Eye (tissue), 1 donor: Measurements from ENCODE around the gene PHF21B.
A peak's percentile ranks its signal among the peaks of the same experiment; 100 is the strongest.
"Not testable (repeated sequence)": the region's sequence is repeated elsewhere in the genome, so short reads cannot be mapped to it uniquely, and the experiment has no call there.

Source experiments
- DNase-seq: peaks from one replicate; pipeline ENCODE4 v3.0.0-alpha.2; 2015

PHF21B gene

DNA sequence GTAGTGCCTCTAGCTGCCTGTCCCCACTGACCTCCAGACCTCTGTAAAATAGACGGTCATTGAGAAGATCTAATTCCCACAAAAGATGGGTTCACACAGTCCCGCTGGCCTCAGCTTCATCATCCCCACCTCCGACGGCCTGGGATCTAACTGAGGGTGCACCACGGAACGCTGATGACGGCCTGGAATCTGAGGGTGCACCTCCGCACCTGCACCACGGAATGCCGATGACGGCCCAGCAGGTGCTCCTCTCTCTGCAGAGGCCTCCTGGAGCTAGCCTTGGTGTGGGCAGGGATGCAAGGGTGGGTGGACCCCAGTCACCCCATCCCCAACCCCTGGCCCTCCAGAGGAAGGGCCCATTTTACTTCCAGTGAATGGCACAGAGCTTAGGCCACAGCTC is 77.3 kb downstream of the PHF21B start:
- no peak for DNase-seq

DNA sequence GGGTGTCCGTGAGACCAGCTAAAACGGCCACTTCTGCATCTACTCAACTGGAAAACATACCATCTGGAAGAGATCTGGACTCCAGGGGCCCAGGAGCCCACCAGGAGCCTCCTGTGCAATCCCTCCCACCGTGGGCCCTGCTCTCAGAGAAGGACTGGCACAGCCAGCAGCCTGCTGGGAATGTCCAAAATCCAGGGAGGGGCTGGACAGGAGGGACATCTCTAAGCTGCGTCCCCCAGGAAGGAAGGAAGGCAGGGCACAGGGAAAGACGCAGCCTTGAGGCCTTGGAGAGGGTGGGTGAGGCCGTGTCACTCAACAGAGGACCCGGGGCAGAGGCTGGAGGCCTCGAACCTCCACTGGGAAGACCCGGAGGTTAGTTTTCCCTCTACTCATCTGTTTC is 78.0 kb downstream of the PHF21B start:
- DNase-seq = peak; percentile 37

DNA sequence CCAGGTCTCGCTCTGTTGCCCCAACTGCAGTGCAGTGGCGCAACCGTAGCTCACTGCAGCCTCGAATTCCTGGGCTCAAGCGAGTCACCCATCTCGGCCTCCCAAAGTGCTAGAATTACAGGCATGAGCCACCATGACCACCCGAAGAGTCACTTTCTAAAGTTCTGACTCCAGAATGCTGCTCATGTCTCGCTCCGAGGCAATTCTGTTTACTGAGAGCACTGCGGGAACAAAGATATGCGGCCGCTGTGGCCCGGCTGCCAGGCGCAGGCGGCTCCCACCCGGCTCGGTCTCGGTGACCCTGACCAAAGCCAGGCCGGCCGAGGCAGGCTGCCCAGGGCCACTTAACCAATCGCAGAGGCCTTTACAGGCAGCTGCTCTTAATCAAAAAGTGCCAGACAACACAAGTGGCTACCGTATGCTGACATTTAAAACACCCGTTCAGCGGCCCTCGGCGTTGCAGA is 78.7 kb downstream of the PHF21B start:
- no peak for DNase-seq

DNA sequence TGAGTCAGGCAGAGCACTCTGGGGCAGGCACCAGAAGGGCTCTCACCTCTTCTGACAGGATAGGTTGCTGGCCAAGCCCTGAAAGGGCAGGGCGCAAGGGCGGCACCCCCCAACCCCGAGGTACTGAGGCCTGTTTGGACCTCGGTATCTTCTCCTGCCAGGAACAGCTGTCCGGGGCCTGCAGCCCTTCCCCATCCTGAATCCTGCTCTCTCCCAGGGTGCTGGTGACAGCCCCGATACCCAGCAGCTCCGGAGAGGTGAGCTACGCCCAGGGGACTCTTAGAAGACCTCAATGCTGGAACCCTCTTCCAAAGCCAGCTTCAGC is 79.1 kb downstream of the PHF21B start:
- no peak for DNase-seq

DNA sequence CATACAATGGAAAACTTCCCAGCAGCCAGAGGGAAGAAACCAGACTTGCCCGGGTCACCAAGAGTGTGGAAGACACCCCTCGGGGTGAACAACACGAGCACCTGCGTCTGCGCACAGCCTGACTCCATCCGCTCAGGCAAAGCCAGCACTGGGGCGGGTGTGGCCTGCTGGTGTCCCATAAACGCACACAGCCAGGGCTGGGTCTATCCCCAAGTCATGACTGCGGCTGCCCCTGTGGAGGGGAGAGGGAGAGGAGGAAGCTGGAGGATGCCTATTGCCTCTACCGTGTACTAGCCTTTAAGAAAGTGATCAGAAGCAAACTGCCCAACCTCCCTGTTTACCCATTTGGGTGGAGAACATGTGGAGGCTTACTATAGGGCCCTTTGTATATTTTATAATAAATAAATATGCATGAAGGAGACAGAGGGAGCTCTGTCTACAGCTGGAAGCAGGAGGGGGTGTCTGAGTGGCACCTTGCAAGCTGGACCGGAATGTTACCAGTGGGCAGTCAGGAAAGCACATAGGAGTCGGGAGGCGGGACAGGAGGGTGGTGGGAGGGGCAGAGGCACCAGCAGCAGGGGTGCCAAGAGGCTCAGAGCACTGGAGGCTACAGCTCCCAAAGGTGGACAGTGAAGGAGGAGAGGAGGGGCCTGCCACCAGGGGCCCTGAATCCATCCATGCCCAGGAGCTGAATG is 79.6 kb downstream of the PHF21B start:
- DNase-seq = no peak

DNA sequence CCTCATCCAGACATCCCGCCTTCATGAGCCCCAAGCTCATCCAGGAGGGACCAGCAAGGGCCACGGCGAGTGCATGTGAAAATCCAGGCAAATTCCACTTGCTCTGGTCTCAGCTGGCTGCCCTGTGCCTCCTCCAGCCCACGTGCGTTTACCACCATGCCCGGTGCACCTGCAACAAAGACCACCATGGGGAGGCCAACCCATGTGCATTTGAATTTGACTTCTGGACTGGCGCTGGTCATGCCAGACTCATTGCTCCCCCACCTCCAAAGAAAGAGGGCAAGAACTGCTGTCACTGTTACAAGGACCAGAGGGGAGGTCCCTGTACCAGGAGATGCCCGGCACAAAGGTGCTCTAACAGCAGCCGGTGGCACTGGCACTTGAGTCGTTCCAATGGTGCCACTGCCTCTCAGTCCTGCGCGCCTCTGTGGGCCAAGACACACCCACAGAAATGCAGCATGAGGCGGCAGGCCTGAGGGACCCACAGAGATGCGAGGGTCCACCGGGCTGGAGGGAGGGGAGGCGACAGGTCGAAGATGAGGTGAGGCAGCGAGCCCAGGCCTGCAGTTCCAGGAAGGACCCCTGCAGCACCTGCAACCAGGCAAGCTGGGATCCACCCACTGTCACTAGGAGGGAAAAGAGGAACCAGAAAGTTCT is 80.3 kb downstream of the PHF21B start:
- no peak for DNase-seq

DNA sequence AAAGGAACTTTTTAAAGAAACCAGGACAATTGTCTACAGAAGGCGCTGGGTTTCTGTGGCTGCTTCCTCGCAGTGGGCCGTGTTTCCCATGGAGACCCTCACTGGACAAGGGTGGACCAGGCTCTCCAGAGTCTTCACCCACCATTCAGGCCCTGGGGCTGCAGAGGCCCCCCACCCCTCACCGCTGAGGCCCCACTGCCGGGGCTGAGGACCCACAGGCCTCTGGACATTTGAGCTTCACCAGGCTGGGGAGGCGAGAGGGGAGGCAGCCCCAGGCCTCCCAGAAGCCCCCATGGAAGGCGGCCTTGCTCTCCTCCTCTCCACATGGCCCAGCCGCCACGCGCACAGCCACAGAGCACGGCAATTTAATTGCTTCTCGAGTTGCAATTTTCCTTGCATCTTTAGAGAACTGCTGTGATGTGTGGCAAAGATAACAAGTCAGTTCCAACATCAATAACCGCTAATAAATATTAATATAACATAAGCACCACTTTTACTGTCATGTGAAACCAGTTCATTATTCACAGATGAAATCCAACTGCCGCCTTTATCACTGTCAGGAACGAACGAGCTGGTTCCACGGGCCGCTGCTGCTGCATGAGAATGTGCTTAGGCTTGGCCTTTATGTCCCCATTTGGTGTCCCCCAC is 81.0 kb downstream of the PHF21B start:
- no peak for DNase-seq

DNA sequence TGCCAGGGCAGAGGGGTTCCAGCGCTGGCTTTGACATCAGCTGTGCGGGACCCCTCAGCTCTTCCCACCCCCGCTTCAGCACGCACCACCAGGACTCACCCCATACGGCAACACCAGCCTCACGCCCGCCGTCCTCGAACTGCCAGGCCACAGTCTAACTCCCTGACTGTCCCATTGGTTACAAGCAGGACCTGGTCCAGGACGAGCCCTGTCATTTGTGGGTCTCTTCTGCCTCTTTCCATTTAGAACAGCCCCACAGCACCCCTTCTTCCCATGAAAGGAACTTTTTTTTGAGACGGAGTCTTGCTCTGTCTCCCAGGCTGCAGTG is 81.7 kb downstream of the PHF21B start:
- DNase-seq = no peak

DNA sequence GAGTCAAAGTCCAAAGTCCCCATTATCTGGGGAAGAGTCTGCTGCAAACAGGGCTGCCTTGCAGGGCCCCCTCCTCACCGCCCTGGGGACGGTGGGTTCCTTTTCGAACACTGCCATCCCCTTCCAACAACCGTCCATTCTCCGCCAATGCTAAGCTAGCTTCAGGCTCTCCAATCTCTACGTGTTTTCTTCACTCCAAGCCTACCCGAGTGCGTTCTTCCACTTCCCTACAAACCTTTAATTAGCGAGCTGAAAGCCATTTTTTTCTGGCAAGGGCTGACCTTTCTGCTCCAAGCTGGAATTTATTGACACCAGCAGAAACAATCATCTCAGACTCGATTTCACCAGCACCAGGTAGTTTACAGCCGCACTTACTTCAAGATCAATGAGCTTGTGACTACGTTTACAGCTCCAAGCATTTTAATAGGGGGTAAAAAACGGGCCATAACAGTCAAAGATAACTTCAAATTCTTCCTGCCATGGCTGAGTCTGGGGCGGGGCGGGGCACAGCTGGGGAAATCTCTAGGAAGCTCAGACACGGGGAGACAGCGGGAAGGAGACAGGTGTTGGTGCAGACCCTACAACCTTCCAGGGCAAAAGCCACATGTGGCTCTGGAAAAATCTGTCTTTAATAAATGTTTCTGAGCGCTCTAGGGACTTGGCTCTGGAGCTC is 82.2 kb downstream of the PHF21B start:
- no peak for DNase-seq

DNA sequence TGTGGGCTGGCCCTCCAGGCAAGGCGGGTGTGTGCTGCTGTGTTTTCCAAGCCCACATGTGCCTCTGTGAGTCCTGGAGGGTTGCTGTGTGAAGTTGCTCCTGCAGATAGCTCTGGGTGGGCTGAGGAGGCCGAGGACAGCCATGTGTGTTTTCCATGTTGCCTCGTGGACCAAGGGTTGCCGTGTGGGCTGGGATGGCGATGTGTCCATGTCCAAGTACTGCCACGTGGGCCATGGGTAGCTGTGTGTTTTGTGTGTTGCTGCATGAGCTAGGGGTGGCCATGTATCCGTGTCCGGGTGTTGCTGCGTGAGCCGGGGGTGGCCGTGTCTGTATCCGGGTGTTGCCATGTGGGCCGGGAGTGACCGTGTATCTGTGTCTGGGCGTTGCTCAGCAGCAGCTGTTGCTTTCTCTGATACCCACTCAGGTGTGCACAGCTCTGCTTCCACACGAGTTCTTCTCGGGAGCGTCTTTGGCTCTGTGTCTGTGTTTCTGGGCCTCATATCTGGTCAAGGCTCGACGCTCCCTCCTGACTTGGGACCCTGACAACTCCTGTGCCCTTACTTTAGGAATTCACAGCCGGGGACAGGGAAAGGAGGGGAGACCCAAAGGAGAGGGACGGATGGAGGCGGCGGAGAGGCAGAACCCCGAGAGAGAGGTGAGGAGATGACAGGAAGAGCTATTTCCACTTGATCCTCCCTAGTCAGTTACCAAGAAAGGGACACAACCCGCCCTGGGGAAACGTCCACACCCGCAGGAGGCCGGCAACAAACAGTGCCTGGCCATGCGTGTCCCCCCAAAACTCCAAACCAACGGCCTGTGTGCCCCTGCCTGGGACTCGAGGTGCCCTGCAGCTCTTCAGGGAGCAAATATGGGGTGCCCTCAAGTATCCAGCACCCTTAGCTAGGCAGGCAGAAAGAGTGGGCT is 83.1 kb downstream of the PHF21B start:
- no peak for DNase-seq

DNA sequence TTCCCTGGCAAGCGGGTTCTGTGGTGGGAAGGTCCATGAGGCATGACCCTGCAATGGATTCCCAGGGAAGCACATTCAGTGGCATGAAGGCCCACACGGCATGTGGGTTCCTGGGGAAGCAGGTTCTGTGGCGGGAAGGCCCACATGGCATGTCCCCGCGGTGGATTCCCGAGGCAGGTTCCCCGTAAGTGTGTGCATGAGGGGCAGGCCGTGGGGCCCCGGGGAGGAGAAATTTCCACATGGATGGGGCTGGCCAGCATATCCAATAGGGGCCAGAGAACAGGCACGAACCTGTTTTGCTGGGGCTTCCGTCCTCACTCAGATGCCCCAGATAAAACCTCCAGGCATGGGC is 83.7 kb downstream of the PHF21B start:
- DNase-seq = no peak

DNA sequence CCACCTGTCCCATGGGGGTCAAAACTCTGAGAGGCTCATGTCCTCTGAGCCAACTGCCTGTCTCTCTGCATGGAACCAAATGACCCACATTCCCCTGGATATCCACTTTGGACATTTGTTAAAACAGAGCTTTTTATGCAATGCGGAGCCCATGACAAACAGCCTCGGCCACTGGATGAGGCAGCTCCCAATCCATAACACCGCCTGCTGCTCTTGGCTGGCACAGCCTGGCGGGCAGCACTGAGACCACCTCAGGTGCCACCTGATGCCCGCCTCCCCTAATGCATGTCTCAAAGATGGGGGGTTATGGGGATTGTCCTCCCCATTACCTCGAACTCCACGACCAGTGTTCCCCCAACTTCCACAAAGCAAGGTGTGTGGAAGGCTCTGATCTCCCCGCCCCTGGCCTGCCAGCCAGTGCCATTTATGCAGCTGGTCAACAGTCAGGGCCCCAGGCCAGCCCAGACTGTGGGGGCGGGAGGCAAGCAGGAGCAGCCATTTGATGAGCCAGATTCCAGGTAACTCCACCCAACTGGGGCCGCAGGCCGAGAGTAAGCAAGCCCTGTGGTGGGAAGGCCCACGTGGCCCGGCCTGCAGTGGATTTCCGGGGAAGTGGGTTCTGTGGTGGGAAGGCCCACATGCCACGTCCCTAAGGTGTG is 84.2 kb downstream of the PHF21B start:
- no peak for DNase-seq

DNA sequence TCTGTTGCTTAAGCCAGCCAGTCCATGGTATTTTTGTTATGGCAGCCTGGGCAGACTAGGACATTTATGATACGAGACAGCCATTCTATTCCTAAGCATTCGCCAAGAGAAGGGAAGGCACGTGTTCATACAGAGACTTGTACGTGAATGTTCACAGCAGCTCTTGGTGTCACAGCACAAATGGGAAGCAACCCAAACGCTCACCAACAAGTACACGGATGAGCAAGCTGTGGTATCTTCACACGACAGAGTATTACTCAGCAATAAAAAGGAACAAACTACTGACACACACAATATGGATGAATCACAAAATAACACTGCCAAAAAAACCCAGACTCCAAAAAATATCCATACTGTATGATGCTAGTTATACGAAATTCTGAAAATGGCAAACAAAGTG is 85.1 kb downstream of the PHF21B start:
- no peak for DNase-seq

DNA sequence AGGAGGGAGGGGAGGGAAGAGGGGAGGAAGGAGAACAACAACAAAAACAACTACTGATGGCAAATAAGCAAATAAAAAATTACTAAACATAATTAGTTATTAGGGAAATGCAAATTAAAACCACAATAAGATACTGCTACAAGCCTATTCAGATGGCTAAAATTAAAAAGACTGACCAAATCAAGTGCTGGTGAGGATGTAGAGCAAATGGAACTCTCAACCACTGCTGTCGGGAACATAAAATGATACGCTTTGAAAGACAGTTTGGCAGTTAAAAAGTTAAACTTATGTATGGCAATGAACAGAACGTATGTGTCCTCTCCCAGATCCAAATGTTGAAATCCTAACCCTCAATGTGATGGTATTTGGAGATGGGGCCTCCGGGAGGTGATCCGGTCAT is 85.7 kb downstream of the PHF21B start:
- no peak for DNase-seq

DNA sequence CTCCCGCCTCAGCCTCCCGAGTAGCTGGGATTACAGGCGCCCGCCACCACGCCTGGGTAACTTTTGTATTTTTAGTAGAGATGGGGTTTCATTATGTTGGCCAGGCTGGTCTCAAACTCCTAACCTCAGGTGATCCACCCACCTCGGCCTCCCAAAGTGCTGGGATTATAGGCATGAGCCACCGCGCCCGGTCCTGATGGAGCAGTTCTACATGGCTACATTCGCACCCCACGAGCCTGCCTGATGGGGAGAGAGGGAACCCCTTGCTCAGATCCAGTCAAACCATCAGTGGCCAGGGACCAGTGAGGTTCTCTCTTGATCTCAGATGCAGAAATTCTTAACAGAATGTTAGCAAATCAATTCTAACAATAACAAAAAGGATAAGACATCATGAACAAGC is 88.0 kb downstream of the PHF21B start:
- DNase-seq = not testable (repeated sequence)

DNA sequence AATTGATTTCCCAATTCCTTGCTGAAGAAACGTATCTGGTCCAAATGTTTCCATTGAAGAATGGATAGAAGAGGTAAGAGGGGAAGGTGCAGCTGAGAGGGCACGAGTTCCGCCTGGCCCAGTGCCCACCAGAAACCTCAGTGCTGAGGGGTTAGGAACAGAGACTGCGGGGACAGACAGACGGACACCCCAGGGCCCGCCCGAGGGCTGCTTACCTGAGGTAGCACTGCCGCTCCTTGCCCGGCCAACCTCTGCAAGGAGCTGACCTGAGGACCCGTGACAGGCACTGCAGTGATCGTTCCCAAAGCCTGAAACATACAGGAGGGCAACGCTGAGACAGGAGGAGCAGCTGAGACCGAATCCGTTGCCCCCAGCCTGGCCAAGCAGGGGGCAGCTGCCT is 89.6 kb downstream of the PHF21B start:
- no peak for DNase-seq

DNA sequence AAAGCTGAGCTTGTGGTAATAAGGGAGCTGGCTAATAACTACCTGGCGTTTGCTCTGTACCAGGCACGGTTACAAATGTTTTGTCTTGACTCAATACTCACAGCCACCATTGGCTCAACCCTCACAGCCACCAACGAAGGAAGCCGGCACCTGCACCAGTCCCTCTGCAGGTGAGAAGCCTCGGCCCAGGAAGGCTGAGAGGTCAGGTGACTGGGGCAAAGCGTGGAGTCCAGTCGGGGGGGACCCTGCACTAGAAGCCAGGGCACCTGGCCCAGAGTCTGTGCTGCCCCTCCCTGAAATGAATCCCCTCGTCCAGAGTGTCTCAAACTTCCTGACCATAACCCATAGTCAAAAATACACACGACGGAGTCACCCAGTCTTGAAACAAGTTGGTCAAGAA is 90.1 kb downstream of the PHF21B start:
- no peak for DNase-seq

DNA sequence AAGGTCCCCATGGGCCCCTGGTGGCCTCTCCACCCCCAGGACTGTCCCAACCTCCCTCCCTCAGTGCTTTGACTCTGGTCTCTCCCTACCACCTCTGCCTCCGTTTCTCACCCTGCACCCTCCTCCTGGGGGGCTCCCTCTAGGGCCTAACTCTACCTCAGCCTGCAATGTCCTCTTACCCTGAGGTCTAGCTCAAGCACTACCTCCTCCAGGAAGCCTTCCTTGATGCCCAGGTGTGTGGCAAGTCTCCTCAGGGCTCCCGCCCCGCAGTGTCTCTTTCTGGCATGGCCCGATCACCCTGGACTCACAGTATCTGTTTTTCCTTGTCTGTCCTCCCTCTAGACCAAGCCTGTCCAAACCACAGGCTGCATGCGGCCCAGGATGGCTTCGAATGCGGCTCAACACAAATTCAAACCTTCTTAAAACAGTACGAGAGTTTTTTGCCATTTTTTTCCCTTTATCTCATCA is 90.8 kb downstream of the PHF21B start:
- DNase-seq = no peak

DNA sequence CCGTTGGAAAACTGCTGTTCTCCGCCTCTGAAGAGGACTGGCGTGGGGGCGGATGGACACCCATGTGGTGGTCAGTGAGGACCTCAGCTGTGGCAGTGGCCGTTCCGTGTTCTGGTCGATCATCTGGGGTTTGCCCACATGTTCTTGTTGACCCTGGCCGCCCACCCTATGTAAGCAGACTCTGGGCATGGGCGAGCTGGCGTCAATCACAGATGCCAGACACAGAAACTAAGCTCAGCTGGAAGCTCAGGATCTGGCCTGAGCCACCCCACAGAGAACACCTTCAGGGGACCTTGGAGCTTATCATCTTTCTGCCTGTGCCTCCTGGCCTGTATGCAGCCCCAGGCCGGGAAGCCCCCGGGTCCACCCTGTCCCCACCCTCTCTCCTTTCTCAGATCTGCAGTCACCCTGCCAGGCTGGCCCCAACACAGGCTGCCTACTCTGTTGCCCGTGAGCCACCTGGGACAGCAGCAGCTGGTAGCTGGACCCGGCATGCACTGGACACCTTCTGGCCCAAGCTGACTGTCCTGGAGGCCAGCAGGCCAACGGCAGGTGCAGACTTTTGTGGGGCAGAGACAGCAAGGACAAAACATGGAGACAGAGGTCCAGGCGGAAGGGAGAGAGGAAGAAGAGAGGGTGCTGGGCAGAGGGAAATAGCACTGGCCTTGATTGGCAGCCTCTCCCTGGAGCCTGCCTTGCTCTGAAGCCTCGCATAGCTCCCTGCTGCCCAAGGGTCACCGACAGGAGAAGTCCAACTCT is 91.5 kb downstream of the PHF21B start:
- no peak for DNase-seq

DNA sequence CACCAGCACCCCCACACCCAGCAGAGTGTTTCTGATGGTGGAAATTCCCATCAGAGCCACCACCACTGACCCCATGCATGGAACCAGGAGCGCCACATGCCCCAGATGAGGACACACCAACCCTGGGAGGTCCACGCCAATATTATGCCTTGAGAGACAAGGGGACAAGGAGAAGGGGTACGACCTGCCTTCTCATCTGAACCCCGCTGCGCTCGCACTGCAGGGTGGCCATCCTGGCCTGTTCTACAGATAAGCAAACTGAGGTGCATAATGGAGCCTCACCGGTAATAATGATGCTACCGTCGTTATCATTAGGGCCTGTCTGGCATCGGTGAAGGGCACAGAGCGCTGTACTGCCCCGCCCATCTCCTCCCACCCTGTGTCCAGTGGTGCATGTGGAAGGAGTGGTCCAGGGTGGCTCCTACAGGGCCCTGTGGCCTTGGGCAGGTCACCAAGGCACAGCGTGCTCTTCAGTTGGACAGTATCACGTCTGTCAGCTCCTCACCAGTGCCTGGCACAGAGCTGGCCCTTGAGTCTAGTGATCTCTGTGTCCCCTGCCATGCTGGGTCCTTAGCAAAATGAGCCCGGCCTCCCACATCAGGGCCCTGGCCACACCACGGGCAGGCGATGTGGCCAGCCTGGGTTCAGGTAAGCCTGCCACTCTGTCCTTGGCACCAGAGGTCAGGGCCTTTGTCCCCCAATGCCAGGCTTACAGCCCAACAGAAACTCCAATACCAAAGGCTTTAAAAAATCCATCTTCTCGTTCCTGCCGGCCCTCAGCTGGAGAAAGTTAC is 92.2 kb downstream of the PHF21B start:
- DNase-seq = no peak
